HG03520 (cell line): ENCODE measurements around the gene ARL11.

Source experiments
- ATAC-seq: cut with Tn5 transposase; IDR thresholded peaks from one replicate; pipeline ENCODE4 v1.9.1; 2021; ENCODE audit warnings: mild to moderate bottlenecking, moderate library complexity; ENCODE audit not compliant: unreplicated experiment

Gene ARL11

GRCh38 chr13:49646688-49647087, 18.4 kb downstream of the ARL11 start:
- no peak for ATAC-seq

GRCh38 chr13:49649244-49649962, 21.1 kb downstream of the ARL11 start:
- no peak for ATAC-seq

DNA sequence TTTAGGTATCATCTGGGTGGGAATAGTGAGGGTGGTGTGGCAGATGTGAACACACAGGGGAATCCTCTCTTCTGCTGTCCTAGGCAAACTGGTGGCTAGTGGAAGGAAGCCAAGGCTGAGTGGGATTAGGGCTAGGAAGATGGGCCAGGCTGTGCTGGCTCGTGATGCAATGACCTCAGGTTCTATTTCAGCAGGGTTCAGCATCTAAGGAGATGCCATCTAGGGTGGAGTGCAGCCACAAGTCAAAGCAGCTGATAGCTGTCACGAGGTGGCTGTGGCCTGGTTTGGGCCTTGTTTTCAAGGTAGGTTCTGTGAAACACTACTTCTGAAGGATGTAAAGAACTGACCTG, 21.6 kb downstream of the ARL11 start:
- ATAC-seq = no peak

DNA sequence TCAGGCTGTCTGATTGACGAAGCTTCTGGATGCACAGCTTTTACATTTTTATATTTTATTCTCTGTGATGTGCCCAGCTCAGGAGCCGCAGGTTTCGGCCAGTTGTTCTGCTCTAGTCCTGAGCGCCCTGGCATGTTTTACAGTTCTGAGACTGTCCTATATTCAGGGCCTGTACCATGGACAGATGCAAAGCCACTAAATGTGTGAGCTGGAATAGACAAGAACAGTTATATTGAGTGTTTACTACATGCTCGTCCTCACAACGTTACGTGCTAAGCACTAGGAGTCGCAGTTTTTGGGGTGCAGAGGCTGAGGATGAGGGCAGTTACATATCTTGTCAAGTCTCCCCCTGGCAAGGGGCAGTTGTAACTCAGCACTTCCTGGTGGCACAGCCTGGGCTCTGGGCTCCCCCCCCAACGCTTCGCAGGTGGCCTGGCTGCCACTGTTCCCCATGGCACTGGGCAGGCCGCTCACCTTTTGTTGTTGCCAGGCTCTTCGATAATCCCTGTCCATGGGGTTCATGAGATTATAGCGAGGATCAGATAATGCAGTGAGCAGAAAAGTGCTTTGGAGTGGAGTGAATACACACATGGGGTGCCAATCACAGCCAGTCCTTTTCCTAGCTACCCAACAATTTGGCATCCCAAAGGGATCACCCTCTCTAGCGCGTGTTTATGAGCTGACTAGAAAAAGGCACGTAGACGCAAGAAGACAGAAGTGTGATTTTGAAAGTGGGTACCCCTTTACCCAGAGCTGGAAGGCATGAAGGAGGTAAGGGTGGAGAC, 23.5 kb downstream of the ARL11 start:
- no peak for ATAC-seq

DNA sequence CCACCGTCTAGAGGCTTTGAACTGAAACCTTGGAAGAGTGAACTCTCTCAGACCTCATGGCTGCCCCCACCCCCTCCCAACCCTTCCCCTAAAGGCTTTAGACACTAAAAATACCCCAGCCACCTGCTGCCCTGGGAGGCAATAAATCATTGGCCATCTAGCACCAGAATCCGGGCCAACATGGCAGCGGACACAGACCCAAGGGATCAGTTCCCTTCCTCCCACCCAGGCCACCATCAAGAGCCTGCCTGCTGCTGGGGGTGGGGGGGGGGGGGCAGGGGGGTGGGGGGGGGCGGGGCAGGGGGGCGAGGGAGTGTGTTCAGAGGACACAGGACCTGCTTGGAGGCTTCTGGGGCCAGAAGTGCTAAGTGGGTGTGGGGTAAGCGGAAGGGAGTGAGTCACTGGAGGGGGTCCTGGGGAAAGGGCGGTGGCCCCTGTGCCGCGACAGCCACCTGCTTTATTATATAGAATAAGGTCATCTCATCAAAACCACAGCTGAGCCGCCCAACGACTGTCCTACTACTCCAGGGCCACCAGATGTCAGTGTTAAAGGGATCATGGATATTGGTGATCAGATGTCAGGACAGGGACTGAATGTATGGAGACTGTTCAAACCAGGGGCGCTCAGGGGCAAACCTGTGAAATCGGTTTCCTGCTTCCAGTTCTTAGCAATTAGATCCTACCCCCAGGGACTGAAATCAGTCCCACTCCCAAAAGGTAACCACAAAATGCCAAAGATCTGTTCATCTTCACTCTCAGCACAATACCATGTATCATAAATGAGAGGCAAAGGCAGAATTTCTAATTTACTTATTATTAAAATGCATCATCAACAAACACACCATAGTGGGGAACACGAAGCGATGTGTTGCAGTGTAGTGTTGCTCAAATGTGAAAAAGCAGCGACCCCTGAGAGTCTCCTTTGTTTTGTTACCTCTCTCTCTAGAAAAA, 24.3 kb downstream of the ARL11 start:
- ATAC-seq = no peak

- ATAC-seq = no peak
Measured at GRCh38 chr13:49653478-49653877, 25.2 kb downstream of the ARL11 start.

DNA sequence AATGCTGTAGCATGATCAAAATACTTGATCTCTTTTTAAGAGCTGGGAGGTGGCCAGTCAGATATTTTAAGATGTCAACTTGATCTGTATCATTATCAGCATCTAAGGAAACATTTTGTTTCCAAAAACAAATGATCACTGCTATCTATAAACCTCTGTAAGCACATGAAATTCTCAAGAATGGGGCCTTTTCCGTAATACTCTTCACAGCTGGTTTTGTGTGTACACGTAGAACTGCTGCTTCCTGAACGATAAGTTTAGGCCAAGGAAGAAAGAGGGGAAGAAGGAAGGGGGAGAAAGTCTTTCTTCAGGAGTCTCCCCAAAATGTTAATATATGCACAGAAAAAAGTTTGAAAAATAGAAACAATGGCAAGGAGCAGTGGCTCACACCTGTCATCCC, 25.7 kb downstream of the ARL11 start:
- ATAC-seq = no peak

DNA sequence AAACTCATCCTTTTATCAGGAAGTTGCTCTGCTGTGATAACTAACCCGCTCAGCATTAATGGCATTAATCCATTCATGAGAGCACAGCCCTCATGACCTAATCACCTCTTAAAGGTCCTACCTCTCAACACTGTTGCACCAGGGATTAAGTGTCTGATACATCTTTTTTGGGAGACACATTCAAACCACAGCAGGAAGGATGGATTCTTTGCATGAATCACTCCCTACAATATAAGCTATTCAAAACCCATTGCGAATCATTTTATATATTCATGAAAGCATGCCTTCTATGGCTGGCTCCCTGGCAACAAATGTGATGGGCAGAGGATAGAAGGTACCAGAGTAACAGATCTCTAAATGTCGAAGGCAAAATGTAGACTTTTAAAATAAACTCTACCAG, 27.6 kb downstream of the ARL11 start:
- no peak for ATAC-seq

- ATAC-seq = no peak
Measured at GRCh38 chr13:49657241-49657641, 28.9 kb downstream of the ARL11 start.

- ATAC-seq = no peak
Measured at GRCh38 chr13:49664606-49665005, 36.3 kb downstream of the ARL11 start.

DNA sequence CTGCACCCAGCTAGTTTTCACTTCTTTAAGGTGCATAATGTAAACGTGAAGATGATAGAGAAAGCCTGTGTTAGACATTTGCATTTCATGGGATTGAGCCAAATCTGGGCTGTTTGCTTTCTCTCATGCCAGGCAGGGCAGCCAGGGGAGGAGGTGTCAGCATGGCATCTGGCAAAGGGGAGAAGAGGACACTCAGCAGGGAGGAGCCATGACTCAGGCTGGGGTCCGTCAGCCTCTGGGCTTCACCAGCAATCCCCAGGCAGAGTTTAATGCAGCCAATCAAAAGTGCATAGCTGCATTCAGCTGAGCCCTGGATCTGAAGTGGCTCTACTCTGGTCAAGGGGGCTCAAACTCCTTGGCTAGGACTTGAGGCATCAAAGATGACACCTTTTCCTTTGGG, 39.5 kb downstream of the ARL11 start:
- ATAC-seq = no peak

DNA sequence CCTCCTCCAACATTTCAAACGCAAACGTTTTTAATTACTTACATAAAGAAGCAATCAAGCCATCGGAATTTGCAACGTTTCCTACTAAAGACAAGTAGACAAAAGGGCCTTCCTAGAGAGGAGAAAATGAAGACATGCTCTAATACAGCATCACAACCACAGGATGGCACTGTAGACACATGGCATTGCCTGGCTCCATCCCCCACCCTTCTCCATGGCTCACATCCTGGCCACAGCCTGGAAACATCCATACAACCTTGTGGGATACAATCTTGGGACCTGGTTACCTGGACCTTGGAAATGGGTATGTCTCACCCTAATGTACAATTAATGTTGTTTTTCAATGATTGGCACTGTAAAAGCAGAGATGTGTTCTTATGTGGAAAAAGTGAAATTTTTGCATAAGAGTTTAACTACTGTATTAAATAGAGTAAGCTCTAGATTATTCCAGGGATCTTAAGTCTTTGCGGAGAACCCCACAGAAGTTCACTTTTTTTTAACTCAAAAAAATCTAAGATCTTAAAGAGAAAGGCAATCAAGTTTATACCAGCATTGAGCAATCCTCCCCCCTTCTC, 41.5 kb downstream of the ARL11 start:
- ATAC-seq = no peak

- ATAC-seq = no peak
Measured at GRCh38 chr13:49670828-49671227, 42.5 kb downstream of the ARL11 start.

DNA sequence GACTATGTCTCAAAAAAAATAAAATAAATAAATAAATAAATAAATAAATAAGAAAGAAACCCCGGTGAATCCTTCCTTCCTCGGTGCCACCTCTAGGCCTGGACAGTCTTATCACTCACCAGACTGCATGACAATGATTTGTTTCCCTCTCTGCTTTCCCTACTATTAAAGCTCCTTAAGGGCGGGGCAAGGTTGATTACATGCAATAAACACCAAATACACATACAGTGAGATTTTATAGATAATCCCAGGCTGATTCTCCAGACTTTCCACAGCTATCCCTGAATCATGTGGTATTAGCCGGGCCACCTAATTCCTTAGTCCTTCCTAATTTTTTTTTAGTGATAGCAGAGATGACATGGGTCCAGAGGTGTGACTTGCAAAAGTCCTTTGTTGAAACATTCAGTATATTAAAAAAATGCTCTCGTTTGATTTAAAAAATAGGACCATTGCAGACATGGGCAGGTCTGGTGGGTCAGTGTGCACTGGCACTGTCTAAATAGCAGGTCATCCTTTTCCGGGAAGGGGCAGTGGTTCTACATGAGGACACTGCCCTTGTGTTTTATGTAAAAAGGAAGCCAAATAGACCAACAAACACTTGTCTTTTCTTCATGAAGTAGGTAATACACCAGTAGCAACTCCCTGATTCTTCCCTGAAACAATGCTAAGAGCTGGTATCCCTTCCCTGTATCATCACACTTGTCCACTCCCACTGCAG, 48.4 kb downstream of the ARL11 start:
- no peak for ATAC-seq

DNA sequence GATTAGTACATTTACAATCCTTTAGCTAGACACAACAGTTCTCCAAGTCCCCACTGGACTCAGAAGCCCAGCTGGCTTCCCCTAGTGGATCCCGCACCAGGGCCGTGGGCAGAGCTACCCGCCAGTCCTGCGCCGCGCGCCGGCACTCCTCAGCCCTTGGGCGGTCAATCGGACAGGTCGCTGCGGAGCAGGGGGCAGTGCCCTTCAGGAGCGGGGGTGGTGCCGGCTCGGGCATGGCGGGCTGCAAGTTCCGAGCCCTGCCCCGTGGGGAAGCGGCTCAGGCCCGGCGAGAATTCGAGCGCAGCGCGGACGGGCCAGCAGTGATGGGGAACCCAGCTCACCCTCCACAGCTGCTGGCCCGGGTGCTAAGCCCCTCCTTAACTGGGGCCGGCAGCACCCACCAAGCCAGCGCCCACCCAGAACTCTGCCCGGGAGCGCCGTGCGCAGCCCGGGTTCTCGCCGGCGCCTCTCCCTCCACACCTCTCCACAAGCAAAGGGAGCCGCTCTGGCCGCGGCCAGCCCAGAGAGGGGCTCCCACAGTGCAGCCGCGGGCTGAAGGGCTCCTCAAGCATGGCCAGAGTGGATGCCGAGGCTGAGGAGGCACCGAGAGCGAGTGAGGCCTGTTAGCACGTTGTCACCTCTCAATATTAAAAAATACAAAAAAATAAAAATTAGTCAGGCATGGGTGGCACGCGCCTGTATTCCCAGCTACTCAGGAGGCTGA, 50.0 kb downstream of the ARL11 start:
- ATAC-seq = no peak

DNA sequence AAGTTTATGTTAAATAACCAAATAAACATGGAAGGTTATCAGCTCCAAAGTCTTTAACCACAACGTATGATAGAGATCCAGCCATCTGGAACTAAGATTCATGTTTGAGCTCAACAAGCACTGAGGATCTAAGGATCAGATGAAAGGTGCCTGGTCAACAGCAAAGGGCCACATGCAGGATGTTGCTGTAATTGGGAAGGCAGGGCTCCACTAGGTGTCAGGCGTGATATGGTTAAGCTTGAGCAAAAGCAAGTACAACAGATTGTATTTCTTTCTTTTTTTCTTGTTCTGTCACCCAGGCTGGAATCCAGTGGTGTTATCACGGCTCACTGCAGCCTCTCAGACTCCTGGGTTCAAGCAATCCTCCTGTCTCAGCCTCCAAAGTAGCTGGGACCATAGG, 50.9 kb downstream of the ARL11 start:
- no peak for ATAC-seq

- no peak for ATAC-seq
Measured at GRCh38 chr13:49681842-49682435, 53.6 kb downstream of the ARL11 start.
